Measurements from ENCODE around the gene KRT10.

KRT10 gene

GRCh38 chr17:40833882-40834281, 11.5 kb upstream of the KRT10 start:
- TF ChIP-seq CTCF (IDR thresholded peaks at IDR 0.05), result no peak
- TF ChIP-seq ZFX (IDR thresholded peaks at IDR 0.05; ENCODE audit: borderline replicate concordance), result no peak
- no peak overlapping the region for H3K27ac ChIP-seq

- no peak overlapping the region for H3K27ac ChIP-seq
- TF ChIP-seq CTCF (IDR thresholded peaks at IDR 0.05), result no peak
- TF ChIP-seq ZFX (IDR thresholded peaks at IDR 0.05; ENCODE audit: borderline replicate concordance), result no peak
These were observed 10.4 kb upstream of the KRT10 start for GRCh38 chr17:40832840-40833239.

- TF ChIP-seq ZFX (IDR thresholded peaks at IDR 0.05; ENCODE audit: borderline replicate concordance) (no peak), CTCF (IDR thresholded peaks at IDR 0.05) (no peak)
- H3K27ac ChIP-seq, result no peak overlapping the region
These were observed 7.8 kb upstream of the KRT10 start for GRCh38 chr17:40830085-40830776.

GRCh38 chr17:40828454-40829044, 6.1 kb upstream of the KRT10 start:
- TF ChIP-seq CTCF (IDR thresholded peaks at IDR 0.05) (no peak), ZFX (IDR thresholded peaks at IDR 0.05; ENCODE audit: borderline replicate concordance) (no peak)
- no peak overlapping the region for H3K27ac ChIP-seq

- TF ChIP-seq CTCF (IDR thresholded peaks at IDR 0.05) (no peak), ZFX (IDR thresholded peaks at IDR 0.05; ENCODE audit: borderline replicate concordance) (no peak)
- H3K27ac ChIP-seq, result no peak overlapping the region
These were observed 5.5 kb upstream of the KRT10 start for GRCh38 chr17:40827746-40828453.

- H3K27ac ChIP-seq, result no peak overlapping the region
- TF ChIP-seq ZFX (IDR thresholded peaks at IDR 0.05; ENCODE audit: borderline replicate concordance) (no peak), CTCF (IDR thresholded peaks at IDR 0.05) (no peak)
These were observed 3.2 kb upstream of the KRT10 start for GRCh38 chr17:40825599-40825998.

Measured in 22Rv1 (cell line).